H9 (cell line): ENCODE results near the gene ARPC1B. TPM values are rescaled to one million over a fixed set of nuclear protein-coding genes. Genes with fewer than 3 reads are reported as not detected.

Experiments
- DNase-seq: peaks from one replicate; pipeline ENCODE4 v3.0.0-alpha.2; 2017
- H2AFZ ChIP-seq: one replicate; pipeline ENCODE4 v1.6.1; 2013; ENCODE audit warnings: mild to moderate bottlenecking, low read length, control low read depth, moderate library complexity
- H2AK5ac ChIP-seq: 2 replicates; pipeline ENCODE4 v1.6.1; 2013; ENCODE audit warnings: low read length, control low read depth, mixed read lengths; ENCODE audit not compliant: insufficient read length
- H2BK120ac ChIP-seq: one replicate; pipeline ENCODE4 v1.6.1; 2013; ENCODE audit warnings: low read depth, mild to moderate bottlenecking, low read length, control low read depth, inconsistent platforms; ENCODE audit not compliant: poor library complexity, severe bottlenecking
- H2BK12ac ChIP-seq: 2 replicates; pipeline ENCODE4 v1.6.1; 2013; ENCODE audit warnings: low read length, control low read depth, mixed read lengths, low read depth; ENCODE audit not compliant: insufficient read length
- H2BK15ac ChIP-seq: 2 replicates; pipeline ENCODE4 v1.6.1; 2013; ENCODE audit warnings: low read depth, low read length, control low read depth
- H2BK20ac ChIP-seq: one replicate; pipeline ENCODE4 v1.6.1; 2013; ENCODE audit warnings: low read depth, mild to moderate bottlenecking, low read length, control low read depth, inconsistent platforms; ENCODE audit not compliant: poor library complexity, severe bottlenecking
- H2BK5ac ChIP-seq: 2 replicates; pipeline ENCODE4 v1.6.1; 2013; ENCODE audit warnings: low read length, control low read depth, mixed read lengths; ENCODE audit not compliant: insufficient read length
- H3K14ac ChIP-seq: 2 replicates; pipeline ENCODE4 v1.6.1; 2013; ENCODE audit warnings: low read length, control low read depth; ENCODE audit not compliant: insufficient read depth
- H3K18ac ChIP-seq: 2 replicates; pipeline ENCODE4 v1.6.1; 2013; ENCODE audit warnings: low read depth, mild to moderate bottlenecking, mixed read lengths, low read length, control low read depth; ENCODE audit not compliant: insufficient read length
- H3K23ac ChIP-seq: 2 replicates; pipeline ENCODE4 v1.6.1; 2013; ENCODE audit warnings: low read length, control low read depth, mixed read lengths, low read depth; ENCODE audit not compliant: insufficient read length
- H3K23me2 ChIP-seq: 2 replicates; pipeline ENCODE4 v1.6.1; 2013; ENCODE audit warnings: low read depth, mild to moderate bottlenecking, mixed read lengths, low read length, control low read depth; ENCODE audit not compliant: insufficient read length, poor library complexity, severe bottlenecking
- H3K27ac ChIP-seq: 2 replicates; pipeline ENCODE4 v1.5.1; 2013; ENCODE audit warnings: low read length, control low read depth, mixed read lengths, low read depth; ENCODE audit not compliant: insufficient read length
- H3K27me3 ChIP-seq: 2 replicates; pipeline ENCODE4 v1.6.1; 2013; ENCODE audit warnings: low read length, control low read depth, inconsistent platforms; ENCODE audit not compliant: insufficient read depth
- H3K4ac ChIP-seq: 2 replicates; pipeline ENCODE4 v1.6.1; 2013; ENCODE audit warnings: low read depth, mild to moderate bottlenecking, control low read depth, inconsistent platforms, low read length, moderate library complexity
- H3K4me1 ChIP-seq: 2 replicates; pipeline ENCODE4 v1.6.1; 2013; ENCODE audit warnings: low read length, control low read depth, inconsistent platforms; ENCODE audit not compliant: insufficient read depth
- H3K4me2 ChIP-seq: 2 replicates; pipeline ENCODE4 v1.6.1; 2013; ENCODE audit warnings: low read length, control low read depth, mixed read lengths; ENCODE audit not compliant: insufficient read length, insufficient read depth
- H3K56ac ChIP-seq: 2 replicates; pipeline ENCODE4 v1.6.1; 2013; ENCODE audit warnings: low read depth, mild to moderate bottlenecking, mixed read lengths, low read length, control low read depth; ENCODE audit not compliant: insufficient read length
- H3K79me1 ChIP-seq: 2 replicates; pipeline ENCODE4 v1.6.1; 2013; ENCODE audit warnings: low read depth, mild to moderate bottlenecking, moderate library complexity, low read length, control low read depth, inconsistent platforms; ENCODE audit not compliant: insufficient read depth, poor library complexity, severe bottlenecking
- H3K79me2 ChIP-seq: 2 replicates; pipeline ENCODE4 v1.6.1; 2013; ENCODE audit warnings: low read length, control low read depth, inconsistent platforms; ENCODE audit not compliant: insufficient read depth
- H3K9ac ChIP-seq: 2 replicates; pipeline ENCODE4 v1.6.1; 2013; ENCODE audit warnings: low read length, control low read depth, mixed read lengths; ENCODE audit not compliant: insufficient read length; ENCODE audit errors: extremely low read depth
- H3K9me3 ChIP-seq: one replicate; pipeline ENCODE4 v1.6.1; 2013; ENCODE audit warnings: low read depth, low read length, inconsistent platforms; ENCODE audit not compliant: control insufficient read depth
- H3T11ph ChIP-seq: one replicate; pipeline ENCODE4 v1.6.1; 2013; ENCODE audit warnings: mild to moderate bottlenecking, low read length, control low read depth, inconsistent platforms
- H4K20me1 ChIP-seq: one replicate; pipeline ENCODE4 v1.6.1; 2013; ENCODE audit not compliant: control insufficient read depth, insufficient read length, insufficient read depth
- H4K5ac ChIP-seq: 2 replicates; pipeline ENCODE4 v1.6.1; 2013; ENCODE audit warnings: low read depth, mild to moderate bottlenecking, mixed read lengths, low read length, control low read depth; ENCODE audit not compliant: insufficient read length
- H4K8ac ChIP-seq: replicated peaks from 2 replicates; pipeline ENCODE4 v1.6.1; 2013; ENCODE audit warnings: low read length, control low read depth, mixed read lengths, low read depth; ENCODE audit not compliant: insufficient read length
- H4K91ac ChIP-seq: 2 replicates; pipeline ENCODE4 v1.6.1; 2013; ENCODE audit warnings: low read depth, mild to moderate bottlenecking, moderate library complexity, mixed read lengths, low read length, control low read depth; ENCODE audit not compliant: insufficient read length
- H3K27ac Mint-ChIP-seq, 3 experiments: 2 replicates in 2 of 3; 3 replicates in 1 of 3; pipeline ENCODE4 v1.8.0; 2020 to 2021; ENCODE audit warnings: mixed read lengths in 3 of 3, mild to moderate bottlenecking in 1 of 3, moderate library complexity in 1 of 3
- H3K27me3 Mint-ChIP-seq: 2 replicates; pipeline ENCODE4 v1.8.0; 2021; ENCODE audit warnings: low read depth, mild to moderate bottlenecking, moderate library complexity, mixed read lengths
- H3K36me3 Mint-ChIP-seq, 3 experiments: 2 replicates in 2 of 3; 3 replicates in 1 of 3; pipeline ENCODE4 v1.8.0; 2020 to 2021; ENCODE audit warnings: low read depth in 3 of 3, mixed read lengths in 3 of 3; ENCODE audit not compliant: insufficient read depth in 1 of 3
- H3K4me1 Mint-ChIP-seq, 2 experiments: 2 replicates each; pipeline ENCODE4 v1.8.0; 2020; ENCODE audit warnings: mixed read lengths in 2 of 2
- H3K4me3 Mint-ChIP-seq, 2 experiments: 2 replicates in 1 of 2; 3 replicates in 1 of 2; pipeline ENCODE4 v1.8.0; 2020 to 2021; ENCODE audit warnings: mild to moderate bottlenecking in 2 of 2, mixed read lengths in 2 of 2, moderate library complexity in 1 of 2
- H3K9me3 Mint-ChIP-seq, 2 experiments: 2 replicates in 1 of 2; 3 replicates in 1 of 2; pipeline ENCODE4 v1.8.0; 2020; ENCODE audit warnings: mild to moderate bottlenecking in 2 of 2, mixed read lengths in 2 of 2, moderate library complexity in 1 of 2
- WGBS: extraction: QIAGEN DNeasy Blood & Tissue Kit; methylation state at CpG from one replicate; pipeline ENCODE4 v1.1.7; 2013; ENCODE audit warnings: missing lambda C conversion rate, low lambda C conversion rate, mixed read lengths; ENCODE audit not compliant: insufficient read length; ENCODE audit errors: extremely low coverage; 5-methylcytosine and 5-hydroxymethylcytosine counted together
- total RNA-seq: library from RNA; stranded (reverse); gene quantifications from 2 replicates; pipeline ENCODE4 v1.2.1, GENCODE V29; 2021
- TF ChIP-seq, protein P1 (sequence below): fragments of 200-600 bp; sonication (generic); conservative IDR thresholded peaks from 3 replicates; pipeline ENCODE4 v1.8.0; 2021; ENCODE audit warnings: antibody characterized with exemption, mild to moderate bottlenecking

The ARPC1B gene
- total RNA-seq, 1 experiment from 2014 or later: 56.3 TPM

DNA sequence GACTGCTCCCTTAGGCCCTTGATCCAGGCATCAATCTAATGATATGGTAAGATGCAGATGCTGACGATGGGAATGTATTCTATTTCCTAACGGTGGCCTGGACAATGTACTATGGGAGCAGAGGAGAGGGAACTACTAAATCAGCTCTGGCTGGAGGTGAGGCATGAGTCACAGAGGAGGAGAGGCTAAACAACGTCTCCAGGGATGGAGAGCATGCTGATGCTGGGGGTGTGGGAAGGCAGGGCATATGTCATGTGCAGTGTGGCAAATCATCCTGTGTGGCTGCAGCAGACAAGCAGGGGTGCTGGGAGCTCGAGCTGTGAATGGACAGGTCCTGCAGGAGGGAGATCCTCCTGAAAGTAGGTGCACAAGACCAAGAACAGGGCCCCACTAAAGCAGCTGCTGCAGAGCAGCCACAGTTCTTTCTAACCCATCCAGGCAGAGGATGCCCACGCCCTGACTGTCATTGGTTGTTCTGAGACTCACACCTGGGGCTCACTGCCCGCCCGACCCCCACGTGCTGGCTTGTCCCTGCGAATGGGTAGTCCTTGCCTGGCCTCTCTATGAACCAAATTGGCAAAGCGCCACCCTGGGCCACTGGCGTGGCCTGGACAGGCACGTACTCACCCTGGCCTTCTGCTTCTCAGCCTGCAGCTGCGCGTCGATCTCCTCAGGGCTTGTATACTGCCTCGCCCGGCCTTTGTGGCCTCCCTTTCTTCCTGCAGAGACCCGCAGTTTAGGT lies 29.9 kb downstream of the ARPC1B start:
- H4K20me1 ChIP-seq: no peaks in the 10 kb centered on the region

More for the DNA sequence above, 29.9 kb downstream of the ARPC1B start:
- TF ChIP-seq, protein P1, sequence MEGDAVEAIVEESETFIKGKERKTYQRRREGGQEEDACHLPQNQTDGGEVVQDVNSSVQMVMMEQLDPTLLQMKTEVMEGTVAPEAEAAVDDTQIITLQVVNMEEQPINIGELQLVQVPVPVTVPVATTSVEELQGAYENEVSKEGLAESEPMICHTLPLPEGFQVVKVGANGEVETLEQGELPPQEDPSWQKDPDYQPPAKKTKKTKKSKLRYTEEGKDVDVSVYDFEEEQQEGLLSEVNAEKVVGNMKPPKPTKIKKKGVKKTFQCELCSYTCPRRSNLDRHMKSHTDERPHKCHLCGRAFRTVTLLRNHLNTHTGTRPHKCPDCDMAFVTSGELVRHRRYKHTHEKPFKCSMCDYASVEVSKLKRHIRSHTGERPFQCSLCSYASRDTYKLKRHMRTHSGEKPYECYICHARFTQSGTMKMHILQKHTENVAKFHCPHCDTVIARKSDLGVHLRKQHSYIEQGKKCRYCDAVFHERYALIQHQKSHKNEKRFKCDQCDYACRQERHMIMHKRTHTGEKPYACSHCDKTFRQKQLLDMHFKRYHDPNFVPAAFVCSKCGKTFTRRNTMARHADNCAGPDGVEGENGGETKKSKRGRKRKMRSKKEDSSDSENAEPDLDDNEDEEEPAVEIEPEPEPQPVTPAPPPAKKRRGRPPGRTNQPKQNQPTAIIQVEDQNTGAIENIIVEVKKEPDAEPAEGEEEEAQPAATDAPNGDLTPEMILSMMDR: no peak
- H3K4me2 ChIP-seq: no peak overlapping the region
- no peak overlapping the region for H2BK120ac ChIP-seq
- H3K9ac ChIP-seq: no peak overlapping the region
- H3K23me2 ChIP-seq: peaks cover 14% of the 10 kb centered on the region
- no peaks in the 10 kb centered on the region for H3K27me3 ChIP-seq
- no peak overlapping the region for H2BK5ac ChIP-seq
- no peak overlapping the region for H2BK15ac ChIP-seq
- Mint-ChIP-seq H3K36me3 (peaks cover 35 to 64% (median 54%) of the 10 kb centered on the region in 3 experiments), H3K9me3 (no peaks in the 10 kb centered on the region), H3K4me3 (peak overlapping the region in 1 of 2 experiments; percentile 28; a peak in 1 of 5 replicates), H3K4me1 (peaks cover 14% of the 10 kb centered on the region in 2 experiments), H3K27me3 (no peaks in the 10 kb centered on the region), H3K27ac (peak overlapping the region; percentile 10 to 70 (median 24); a peak in 5 of 7 replicates)
- H2AFZ ChIP-seq: no peak overlapping the region
- no peaks in the 10 kb centered on the region for H3K4me1 ChIP-seq
- no peaks in the 10 kb centered on the region for H3K9me3 ChIP-seq
- H4K91ac ChIP-seq: no peak overlapping the region
- no peak overlapping the region for H3T11ph ChIP-seq
- H2BK20ac ChIP-seq: no peak overlapping the region
- H4K8ac ChIP-seq: no peak overlapping the region
- H3K4ac ChIP-seq: no peak overlapping the region
- no peak overlapping the region for H3K14ac ChIP-seq
- H2BK12ac ChIP-seq: no peak overlapping the region
- no peak overlapping the region for H3K18ac ChIP-seq
- H3K56ac ChIP-seq: no peak overlapping the region
- peaks cover 30% of the 10 kb centered on the region; the same call in 1 of the 2 replicates for H3K79me2 ChIP-seq
- H3K79me1 ChIP-seq: peaks cover 12% of the 10 kb centered on the region
- H2AK5ac ChIP-seq: no peak overlapping the region
- H3K23ac ChIP-seq: no peak overlapping the region
- H3K27ac ChIP-seq: no peak overlapping the region
- WGBS: no CpG with 5 or more reads among the region's 18 CpGs
- DNase-seq: no peak
- no peak overlapping the region for H4K5ac ChIP-seq
